GM18520 (cell line): ENCODE data around the gene HIBADH.
"Not testable (repeated sequence)": the region's sequence is repeated elsewhere in the genome, so short reads cannot be mapped to it uniquely, and the experiment has no call there.

Experiments
- ATAC-seq: cut with Tn5 transposase; IDR thresholded peaks from one replicate; pipeline ENCODE4 v1.9.1; 2021; ENCODE audit not compliant: unreplicated experiment

HIBADH gene

DNA sequence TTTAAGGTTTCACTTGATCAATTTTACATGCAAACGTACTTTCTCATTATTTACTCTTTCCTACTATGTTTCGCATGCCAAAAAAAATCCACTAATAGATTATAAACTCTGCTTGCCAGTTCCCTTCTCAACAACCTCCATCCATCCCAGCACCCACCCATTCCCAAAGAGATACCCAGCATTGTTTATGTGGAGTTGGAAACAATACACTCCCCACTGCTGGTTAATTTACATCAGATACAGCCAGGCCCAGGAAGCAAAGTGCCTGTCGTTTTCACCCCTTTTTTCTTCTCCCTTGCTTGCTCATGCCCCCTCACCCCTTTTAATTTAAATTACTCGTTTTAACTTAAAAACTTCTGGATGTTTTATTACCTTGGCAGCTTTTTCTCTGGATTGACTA is 59.9 kb downstream of the HIBADH start:
- no peak for ATAC-seq

DNA sequence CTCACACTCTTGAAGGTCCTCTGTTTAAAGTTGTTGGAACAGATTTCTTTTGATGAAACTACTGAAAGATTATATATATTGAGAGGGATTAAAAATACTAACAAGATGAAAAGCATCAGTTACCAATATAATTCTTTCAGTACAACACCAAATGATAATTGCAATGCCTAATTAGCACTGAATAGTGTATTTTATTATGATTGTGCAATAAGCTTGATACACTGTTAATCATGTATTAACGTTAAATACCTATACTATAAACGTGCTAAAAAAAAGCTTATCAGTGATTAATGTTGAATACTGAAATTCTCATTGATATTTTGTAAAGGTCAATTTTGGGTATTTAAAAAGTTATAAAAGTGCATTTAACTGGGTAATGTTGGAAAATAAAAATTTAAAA is 61.5 kb downstream of the HIBADH start:
- no peak for ATAC-seq

DNA sequence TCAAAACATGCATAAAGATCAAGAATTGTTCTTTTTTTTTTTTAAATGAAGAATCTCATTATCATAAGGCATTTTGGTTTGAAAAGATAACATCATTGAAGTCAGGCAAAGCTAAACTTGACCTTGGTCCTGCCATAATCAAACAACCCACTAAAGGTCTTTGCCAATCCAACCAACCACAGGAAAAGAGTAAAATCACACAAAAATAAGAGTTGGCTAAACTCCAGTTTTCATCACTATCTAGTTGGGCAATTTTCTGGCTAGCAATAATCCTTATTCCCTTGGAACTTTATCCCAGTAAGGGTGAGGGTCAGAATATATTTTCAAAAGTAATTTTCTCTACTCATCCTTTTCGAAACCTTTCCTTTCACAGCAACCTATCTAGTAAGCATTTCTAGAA is 62.4 kb downstream of the HIBADH start:
- no peak for ATAC-seq

DNA sequence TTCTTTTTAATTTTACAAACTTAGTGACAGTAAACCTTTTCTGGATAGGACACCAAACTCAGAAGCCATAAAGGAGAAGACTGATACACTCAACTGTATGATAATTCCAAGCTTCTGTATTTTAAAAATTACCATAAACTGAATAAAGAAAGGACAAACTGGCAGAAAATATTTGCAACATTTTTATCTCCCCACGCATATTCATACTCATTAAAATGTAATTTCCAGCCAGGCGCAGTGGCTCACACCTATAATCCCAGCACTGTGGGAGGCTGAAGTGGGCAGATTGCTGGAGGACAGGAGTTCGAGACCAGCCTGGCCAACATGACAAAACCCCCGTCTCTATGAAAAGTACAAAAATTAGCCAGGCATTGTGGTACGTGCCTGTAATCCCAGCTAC is 67.7 kb downstream of the HIBADH start:
- ATAC-seq: no peak

DNA sequence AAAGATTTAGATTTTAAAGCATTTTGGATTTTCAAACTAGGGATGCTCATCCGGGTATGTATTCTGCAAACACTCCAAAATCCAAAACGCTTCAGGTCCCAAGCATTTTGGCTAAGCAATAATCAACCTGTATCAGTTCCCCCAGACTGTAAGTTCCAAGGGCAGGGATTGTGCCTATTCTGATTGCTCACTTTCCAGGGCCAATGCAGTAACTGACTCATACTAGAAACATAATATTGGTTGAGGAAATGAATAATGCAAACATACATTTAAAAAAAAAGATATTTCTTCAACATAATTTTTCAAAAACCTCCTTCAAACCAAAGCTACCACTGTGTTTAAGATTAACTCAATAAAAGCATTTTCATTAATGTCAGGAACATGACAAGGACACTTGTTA is 69.5 kb downstream of the HIBADH start:
- no peak for ATAC-seq

DNA sequence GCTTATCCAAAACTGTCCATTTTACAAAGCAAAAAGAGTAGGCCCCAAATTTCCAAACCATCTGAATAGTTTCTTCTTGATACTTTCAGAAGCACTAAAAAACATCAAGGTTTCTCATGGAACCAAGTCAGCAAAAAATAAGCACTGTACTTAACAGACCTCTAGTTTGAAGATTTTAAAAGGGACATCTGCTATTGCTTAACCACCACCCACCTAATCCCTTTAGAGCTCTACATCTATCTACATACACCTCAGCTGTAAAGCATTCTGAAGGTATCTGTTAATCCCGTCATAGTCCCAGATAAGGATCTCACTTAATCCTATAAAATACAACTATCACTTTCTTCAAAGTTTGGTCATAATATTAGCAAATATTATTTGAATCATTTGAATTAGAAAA is 72.3 kb downstream of the HIBADH start:
- ATAC-seq: no peak

DNA sequence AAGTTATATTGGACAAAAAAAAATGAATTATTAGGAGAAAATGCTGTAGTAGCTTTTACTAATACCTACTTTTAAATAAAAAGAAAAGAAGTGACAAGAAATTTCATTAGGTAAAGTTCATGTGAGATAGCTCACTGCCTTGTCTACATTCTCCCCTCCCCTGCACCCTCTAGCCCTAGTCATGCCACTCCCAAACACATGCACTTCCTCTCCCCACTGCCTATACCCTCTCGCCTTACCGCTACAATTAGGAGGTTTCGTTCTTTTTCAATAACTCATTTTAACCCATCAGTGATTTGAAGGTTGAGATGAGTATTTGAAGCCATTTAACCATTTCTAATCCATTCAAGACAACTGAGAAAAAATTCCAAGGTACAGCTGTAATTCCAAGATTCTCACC is 75.3 kb downstream of the HIBADH start:
- ATAC-seq: no peak

DNA sequence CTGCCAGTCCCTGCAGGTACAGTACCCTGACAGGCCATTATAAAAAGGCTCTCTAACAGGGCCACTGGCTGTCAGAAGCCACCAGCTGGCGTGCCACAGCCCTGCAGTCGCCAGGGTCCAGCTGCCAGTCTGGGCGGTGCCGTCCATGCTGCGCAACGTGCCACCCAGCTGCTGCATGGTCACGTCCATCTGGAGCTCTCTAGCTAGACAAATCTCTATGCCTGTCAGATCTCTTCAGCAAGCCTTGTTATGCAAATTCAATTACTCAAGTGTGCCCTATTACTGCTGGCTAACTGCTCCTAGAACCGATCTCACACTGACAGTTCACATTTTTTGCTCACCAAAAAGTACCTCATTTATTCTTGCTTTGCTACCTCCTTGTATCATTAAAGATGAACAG is 75.9 kb downstream of the HIBADH start:
- ATAC-seq: peak; percentile 86

DNA sequence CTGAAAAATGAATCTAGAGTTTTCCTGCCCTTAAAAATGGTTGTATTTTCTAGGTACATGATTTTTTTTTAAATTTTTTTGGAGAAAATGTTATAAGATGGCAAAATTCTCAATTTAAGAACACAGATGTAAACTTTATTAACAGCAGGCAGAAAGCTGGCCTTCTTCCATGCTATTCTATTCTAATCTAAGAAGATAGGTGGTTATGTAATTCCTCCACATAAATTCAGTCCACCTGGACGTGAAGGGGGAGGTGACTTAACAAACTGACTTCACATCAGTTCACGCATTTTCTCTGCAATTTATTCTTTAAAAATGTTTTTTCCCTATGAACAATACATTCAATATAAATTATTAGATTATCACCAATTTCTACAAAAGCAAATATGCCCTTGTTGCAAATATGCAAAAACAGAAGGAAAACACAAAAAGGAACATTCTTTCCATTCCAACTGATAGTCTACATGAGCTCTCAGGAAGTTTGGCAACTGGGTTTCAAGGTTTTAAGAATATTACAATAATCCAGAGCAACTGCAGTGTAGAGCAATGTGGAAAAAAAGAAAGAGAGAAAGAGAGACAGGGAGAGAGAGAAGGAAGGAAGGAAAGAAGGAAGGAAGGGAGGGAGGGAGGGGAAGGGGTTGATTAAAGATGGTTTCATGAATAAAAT is 76.8 kb downstream of the HIBADH start:
- ATAC-seq: no peak

DNA sequence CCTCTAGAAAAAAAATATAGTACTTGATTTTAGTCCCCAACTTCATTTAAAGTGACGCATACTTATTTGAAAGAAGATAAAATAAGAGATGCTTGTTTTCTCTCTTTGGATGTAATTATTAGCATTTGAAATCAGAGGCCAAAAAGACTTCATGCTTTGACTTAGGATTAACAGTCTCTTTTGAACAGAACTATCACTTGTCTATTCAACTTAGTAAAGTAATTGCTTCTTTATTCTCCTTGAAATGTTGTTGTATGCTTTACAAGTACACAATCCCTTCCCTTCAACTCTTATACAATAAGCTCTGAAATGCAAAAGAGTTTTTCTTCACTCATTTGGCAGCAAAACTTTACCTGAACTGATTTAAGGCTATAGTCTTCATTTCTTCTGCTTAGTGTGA is 80.8 kb downstream of the HIBADH start:
- no peak for ATAC-seq

DNA sequence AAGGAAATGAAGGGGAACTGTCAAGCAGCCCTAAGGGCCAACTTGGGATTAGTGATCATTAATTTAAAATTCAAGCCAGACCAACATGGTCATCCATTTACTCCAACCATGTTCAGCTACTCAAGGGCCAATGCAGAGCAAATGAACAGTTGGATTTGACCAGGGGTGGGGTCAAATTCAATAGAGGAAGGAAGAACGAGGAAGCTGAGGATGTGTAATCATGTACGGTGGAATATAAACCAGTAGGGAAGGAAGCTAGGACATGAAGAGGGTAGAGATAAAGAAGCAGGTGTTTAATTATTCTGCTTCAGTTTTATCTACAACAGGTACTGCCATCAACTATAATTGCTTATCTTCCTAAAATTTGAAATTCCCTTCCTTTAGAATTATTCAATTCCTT is 81.6 kb downstream of the HIBADH start:
- ATAC-seq: no peak

DNA sequence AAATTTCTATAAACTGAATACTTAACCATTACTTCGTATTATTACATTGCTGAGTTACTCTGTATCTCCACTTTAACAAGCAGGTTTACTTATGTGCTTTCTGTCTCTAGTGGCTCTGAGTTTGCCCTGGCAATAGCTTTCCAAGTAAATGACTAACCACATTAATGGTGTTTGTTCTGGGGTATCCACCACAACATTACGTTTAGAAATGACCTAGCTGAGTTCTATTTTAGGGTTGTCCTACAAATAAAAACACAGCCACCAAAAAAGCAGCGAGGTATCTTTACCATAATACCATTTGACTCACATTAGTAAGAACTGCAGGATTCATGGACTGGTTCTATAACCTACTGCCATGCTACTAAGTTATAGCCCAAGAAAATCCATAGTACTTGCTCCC is 83.1 kb downstream of the HIBADH start:
- ATAC-seq: no peak

DNA sequence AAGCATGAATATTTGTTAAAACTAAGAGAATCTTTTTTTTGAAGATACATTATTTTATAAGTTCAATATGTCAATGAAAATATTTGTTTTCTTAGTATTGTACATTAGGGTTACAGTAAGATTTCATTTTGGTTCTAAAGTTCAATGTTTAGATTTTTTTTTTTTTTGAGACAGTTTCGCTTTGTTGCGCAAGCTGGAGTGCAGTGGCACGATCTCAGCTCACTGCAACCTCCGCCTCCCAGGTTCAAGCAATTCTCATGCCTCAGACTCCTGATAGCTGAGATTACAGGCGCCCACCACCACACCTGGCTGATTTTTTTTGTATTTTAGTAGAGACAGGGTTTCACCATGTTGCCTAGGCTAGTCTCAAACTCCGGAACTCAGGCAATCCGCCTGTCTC is 84.5 kb downstream of the HIBADH start:
- ATAC-seq: not testable (repeated sequence)

DNA sequence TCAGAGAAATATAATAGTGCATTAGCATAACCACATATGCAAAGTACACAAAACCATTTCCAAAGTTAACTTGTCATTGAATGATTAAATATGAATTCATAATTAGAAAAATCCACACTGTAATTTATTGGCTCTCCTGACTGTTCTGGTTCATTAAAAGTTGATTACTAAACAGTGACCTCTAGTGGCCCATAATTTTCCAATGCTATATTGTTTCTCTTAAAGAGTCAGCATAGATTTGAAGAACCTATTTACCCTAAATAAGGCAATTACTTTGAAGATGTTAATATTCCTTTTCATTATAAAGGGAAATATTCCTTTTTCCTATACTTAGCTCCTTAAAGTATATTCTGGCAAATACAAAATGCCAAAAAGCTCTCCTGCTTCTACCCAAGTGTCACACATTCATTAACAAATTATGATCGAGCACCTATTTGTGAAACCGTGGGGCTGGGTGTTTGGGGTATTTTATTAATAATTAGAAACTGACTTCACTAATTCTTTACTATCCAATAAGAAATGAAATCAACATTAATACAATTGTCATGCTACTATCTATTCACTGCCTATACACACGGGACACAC is 86.2 kb downstream of the HIBADH start:
- no peak for ATAC-seq

DNA sequence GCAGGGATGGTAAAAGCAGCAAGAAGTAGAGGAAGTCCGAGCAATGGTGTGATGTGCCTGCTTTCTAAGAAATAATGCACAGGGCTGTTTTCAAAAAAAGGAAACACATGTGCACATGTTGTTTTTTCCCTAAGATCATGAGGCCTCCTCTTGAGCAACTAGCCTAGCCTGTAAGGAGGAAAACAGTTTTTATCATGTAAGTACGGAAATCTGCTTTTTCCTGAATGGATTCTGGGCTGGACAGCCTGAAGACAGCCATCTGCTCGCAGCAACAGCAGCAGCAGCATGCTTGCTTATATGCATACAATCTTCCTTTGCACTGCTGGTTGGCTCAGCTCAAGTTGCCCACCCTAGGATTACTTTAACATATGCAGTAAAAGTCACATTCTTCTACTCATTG is 87.1 kb downstream of the HIBADH start:
- ATAC-seq: no peak

DNA sequence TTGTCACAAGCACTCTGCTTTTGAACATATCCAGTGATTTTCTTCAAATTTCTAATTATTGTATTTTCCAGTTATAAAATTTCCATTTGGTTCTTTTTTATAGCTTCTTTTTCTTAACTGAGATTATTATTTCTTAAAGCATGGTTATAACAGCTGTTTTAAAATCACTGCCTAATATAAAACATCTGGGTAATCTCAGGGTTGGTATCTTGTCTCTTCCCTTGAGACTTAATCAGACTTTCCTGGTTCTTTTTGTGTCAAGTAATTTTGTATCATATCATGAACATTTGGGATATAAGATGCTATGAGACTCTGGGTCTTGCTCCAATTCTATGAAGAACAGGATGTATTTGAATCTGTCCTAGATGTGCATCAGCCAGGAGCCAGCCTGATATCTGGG is 93.6 kb downstream of the HIBADH start:
- no peak for ATAC-seq

DNA sequence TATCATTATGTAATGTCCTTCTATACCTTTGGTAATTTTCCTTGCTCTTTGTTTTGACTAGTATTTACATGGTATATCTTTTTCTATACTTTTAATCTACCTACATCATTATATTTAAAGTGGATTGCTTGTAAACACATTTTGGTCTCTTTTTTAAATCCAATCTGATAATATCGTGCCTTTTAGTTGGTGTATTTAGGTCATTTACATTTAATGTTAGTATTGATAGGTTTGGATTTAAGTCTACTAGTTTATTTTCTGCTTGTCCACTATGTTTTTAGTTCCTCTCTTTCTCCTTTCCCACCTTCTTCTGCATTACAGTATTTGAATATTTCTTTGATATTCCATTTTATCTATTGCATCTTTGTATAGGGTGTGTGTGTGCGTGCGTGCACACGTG is 95.4 kb downstream of the HIBADH start:
- no peak for ATAC-seq

DNA sequence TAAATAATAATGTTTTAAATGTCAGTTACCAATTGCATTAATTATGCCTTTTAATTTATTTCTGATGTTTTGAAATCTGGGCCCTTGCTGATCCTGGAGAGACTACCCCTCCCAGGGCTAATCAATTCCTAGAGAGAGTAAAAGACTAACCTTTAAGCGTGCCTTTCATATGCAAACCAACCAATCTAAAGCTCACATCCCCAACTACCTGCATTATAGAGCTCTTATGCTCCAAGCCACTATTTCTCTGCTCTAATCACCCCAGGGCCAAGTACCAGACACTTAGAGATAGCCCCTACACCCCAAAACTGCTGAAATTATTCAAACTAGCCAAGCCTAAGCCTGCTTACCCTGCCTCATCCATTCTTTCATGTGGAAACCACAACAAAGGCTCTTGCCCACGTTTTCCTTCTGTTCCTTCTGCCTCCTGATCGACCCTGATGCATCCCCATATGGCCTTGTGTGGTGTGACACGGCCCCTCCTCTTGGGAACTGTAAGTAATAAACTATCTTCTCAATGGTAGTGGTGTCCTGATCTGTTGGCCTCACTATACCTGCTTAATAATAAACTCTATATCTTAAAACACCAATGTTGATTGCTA is 97.7 kb downstream of the HIBADH start:
- no peak for ATAC-seq

DNA sequence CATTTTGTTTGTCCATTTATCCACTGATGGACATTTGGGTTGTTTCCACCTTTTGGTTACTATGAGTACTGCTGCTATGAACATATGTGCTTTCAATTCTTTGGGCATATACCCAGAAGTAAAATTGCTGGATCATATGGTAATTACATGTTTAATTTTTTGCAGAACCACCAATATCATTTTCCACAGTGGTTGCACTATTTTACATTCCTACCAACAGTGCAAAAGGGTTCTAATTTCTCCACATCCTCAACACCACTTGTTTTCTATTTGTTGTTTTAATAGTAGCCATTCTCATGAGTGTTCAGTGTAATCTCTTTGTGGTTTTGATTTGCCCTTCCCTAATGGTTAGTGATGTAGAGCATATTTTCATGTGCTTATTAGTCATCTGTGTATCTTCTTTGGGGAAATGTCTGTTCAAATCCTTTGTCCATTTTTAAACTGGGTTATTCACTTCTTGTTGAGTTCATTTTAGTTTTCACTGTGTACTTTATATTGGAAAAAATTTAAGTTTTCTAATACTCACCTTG is 101.9 kb downstream of the HIBADH start:
- no peak for ATAC-seq

DNA sequence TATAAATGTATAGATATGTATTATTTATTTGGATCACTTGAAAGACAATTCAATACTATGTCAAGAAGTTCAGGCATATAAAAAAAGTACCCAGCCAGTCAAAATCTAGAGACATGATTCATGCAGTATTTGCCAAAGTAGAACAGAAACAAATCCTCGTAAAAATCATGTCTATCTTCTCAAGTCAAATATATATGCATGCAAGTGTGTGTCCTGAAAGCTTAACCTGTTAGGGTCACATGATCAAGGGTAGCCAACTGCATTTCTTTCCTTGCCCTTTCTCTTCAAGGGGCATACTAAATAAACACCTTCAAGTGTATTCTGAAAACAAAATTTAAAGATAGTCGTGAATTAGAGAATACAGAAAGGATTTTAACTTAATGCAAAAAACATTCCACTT is 107.0 kb downstream of the HIBADH start:
- no peak for ATAC-seq

DNA sequence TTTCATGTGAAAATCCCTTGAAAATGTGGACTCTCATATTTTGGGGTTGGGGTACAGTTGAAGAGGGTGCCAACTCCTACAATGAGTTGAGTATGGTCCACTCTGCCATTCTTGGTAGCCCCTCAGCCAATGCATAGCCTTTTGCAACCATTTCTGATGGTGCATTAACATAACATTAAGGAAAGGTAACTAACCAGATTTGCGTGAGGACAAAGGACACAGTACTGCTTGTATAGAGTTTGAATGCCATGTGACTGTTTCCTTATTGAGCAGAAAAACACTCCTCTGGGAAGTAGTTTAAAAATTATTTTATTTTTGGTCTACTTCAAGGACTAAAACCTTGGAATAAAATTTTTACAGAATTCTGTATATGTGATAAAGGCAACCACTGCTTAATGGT is 107.9 kb downstream of the HIBADH start:
- no peak for ATAC-seq

DNA sequence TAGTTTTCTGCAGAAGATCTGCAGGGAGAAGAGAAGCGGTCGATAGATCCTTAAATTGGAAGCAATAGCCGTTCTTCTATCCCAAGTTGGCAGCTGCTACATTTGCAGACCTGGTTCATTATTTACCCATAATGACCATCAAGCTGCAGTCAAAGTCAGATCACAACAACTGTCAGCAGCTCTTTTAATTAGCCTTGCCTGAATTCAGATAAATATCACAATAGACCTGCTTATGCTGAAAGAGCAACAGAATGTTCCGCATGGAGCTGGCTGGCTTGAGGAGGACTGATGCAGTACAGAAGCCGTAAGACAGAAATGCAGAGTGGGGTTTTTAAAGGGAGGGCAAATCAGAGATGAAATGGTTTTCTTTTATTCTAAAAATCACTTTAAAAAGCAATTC is 109.4 kb downstream of the HIBADH start:
- no peak for ATAC-seq
